CD4-positive, alpha-beta T cell treated with Interleukin-2 at 100 ng/mL for 4 hours (primary cell): Measurements from ENCODE around the gene QTRT2.

Source experiments
- DNase-seq: peaks from one replicate; pipeline ENCODE4 v3.0.0-alpha.2; 2020; ENCODE audit warnings: low spot score

QTRT2 gene

GRCh38 chr3:114122027-114122709, 65.6 kb downstream of the QTRT2 start:
- no peak for DNase-seq

- no peak for DNase-seq
Observed at GRCh38 chr3:114126461-114126860, 69.9 kb downstream of the QTRT2 start.

GRCh38 chr3:114127517-114127916, 71.0 kb downstream of the QTRT2 start:
- DNase-seq: no peak

- no peak for DNase-seq
Observed at GRCh38 chr3:114128231-114128630, 71.7 kb downstream of the QTRT2 start.

- DNase-seq: no peak
Observed at GRCh38 chr3:114128826-114129225, 72.3 kb downstream of the QTRT2 start.

GRCh38 chr3:114132500-114132899, 76.0 kb downstream of the QTRT2 start:
- no peak for DNase-seq

- no peak for DNase-seq
Observed at GRCh38 chr3:114133947-114134346, 77.4 kb downstream of the QTRT2 start.
